GM12873 (cell line): Measurements from ENCODE around the gene MMP24OS.

ENCODE experiments used
- TF ChIP-seq, protein P1 (sequence below): IDR thresholded peaks from 2 replicates; pipeline ENCODE4 v1.5.1; 2012; ENCODE audit warnings: low read depth, mild to moderate bottlenecking, moderate library complexity, low read length, control low read depth; ENCODE audit not compliant: insufficient read depth; ENCODE audit errors: missing control alignments

Gene MMP24OS

DNA sequence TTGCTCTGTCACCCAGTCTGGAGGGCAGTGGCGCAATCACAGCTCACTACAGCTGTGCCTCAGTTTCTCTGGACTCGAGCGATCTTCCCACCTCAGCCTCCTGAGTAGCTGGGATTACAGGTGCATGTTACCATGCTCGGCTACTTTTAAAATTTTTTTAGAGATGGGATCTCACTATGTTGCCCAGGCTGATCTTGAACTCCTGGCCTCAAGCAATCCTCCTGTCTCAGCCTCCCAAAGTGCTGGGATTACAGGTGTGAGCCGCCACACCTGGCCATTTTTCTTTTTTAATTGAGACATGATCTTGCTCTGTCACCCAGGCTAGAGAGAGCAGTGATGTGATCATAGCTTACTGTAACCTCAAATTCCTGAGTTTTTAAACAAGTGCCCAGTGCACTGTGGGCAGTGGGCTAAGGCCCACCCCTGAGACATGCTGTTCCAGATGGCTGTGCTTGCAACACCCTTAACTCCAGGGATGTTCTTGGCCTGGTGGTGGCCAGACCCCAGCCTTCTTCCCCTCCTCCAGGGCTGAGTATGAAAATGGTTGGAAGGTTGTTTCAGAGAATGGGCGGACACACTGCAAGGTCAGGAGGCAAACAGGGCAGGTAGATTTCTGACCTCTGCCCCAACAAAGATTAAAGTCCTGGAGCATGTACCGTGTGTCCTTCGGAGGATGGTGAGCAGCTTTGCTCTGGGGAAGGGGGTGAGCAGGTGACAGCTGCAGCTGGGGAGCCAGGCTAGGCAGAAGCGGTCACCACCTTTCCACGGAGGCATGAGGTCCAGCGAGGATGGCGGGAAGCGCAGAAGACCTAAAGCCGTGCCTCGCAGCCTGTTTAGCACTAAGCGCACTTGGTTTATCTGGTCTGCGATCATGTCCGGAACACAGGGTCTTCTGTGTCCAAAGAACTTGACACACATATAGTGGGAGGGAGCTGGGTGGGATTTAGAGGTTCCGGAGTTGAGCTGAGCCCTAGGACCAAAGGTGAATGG lies 15.7 kb upstream of the MMP24OS start:
- TF ChIP-seq, protein P1, sequence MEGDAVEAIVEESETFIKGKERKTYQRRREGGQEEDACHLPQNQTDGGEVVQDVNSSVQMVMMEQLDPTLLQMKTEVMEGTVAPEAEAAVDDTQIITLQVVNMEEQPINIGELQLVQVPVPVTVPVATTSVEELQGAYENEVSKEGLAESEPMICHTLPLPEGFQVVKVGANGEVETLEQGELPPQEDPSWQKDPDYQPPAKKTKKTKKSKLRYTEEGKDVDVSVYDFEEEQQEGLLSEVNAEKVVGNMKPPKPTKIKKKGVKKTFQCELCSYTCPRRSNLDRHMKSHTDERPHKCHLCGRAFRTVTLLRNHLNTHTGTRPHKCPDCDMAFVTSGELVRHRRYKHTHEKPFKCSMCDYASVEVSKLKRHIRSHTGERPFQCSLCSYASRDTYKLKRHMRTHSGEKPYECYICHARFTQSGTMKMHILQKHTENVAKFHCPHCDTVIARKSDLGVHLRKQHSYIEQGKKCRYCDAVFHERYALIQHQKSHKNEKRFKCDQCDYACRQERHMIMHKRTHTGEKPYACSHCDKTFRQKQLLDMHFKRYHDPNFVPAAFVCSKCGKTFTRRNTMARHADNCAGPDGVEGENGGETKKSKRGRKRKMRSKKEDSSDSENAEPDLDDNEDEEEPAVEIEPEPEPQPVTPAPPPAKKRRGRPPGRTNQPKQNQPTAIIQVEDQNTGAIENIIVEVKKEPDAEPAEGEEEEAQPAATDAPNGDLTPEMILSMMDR: no peak

DNA sequence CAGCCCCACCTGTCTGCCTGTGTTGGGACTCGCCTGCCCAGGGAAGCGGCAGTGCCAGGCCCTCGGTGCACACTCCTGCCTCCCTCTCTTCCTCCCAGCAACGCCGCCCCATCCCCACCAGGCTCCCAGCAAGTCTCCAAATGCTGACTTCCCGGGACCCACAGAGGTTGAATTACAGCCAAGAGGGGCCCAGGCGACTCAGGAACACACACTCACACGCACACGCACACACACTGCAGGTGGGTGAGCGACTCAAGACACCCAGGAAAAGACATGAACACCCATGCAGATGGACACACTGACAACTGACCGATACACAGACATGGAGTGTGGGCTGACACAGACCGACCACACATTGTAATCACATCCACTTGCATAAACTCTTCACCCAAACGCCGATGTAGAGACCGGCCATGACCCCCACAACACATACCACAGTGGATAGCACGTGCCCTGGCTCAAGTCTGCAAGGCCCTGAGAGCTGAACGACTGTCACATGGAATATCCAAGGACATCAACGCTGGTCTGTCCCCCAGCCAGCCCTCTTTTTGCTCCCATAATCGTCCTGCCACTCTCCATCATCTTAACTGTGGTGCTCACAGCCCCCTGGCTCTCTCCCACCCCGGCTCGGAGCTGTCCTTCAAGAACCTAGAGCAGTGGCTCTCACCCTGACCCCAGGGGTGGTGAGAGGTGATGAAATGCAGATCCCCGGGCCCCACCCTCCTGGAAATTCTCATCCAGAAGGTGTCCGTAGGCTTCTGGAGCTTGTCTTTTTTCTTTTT lies 14.8 kb upstream of the MMP24OS start:
- TF ChIP-seq, protein P1: no peak

DNA sequence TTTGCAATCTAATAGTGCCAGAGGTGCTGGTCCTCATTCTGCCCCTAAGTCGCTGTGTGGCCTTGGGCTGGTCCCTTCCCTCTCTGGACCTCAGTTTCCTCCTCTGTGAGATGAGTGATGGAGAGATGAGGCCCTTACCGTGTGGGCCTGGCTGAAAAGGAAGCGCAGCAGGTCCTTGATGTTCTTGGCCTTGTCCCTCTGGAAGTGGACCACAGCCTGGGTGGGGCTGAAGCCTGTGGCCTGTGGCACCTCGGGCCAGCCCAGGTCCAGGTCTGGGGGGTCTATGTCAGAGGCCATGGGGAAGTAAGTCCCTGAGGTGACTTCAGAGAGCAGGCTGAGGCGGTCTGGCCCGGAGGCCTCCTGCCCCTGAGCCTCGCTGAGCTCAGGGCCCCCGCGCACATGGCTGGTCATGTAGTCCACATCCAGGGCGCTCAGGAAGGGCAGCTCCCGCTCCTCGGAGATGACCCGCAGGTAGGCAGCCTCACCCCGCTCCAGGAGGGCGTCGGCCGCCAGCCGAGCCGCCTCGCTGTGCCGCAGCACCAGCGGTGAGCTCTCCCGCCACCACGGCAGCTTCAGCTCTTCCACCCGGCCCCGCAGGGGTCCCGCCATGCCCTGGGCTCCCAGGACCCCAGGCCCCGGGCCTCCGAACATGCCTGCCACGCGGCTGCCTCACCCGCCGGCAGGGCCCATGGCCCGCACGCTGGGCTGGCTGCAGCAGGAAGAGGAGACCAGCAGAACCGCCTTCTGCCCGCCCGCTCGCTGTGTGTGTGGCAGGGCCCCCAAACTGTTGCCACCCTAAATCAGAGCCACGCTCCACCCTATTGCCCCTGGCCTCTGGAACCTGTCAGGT lies 14.0 kb upstream of the MMP24OS start, which contains the start of gene FAM83C:
FAM83C (minus strand) TSS at position 772 of the 850 bp plus-strand sequence; CDS start at position 651, 121 bp downstream.
- TF ChIP-seq, protein P1: no peak

DNA sequence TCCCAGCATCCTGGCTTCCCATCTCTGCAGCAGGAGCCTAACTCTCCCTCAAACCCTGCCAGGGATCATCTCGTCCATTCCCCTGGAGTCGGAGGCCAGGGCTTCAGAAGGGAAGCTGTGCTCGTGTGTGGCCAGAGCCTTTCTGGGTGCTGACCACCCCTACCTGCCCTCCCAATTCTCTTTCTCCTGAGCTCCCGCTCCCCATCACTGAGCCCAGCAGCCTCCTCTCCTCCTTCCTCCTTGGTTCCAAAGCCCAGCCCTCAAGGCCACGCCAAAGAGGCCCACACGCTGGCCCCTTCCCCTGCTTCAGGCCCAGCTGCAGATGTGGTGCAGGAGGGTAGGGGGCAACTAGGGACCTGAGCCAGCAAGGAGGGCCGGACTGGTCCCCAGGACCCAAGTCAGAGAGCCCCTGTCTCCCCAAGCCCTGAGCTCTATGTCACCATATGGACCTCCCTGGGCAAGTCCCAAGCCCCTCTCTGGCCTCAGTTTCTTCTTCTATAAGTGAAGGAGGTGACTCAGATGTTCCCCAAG lies 13.0 kb upstream of the MMP24OS start:
- TF ChIP-seq, protein P1: no peak

DNA sequence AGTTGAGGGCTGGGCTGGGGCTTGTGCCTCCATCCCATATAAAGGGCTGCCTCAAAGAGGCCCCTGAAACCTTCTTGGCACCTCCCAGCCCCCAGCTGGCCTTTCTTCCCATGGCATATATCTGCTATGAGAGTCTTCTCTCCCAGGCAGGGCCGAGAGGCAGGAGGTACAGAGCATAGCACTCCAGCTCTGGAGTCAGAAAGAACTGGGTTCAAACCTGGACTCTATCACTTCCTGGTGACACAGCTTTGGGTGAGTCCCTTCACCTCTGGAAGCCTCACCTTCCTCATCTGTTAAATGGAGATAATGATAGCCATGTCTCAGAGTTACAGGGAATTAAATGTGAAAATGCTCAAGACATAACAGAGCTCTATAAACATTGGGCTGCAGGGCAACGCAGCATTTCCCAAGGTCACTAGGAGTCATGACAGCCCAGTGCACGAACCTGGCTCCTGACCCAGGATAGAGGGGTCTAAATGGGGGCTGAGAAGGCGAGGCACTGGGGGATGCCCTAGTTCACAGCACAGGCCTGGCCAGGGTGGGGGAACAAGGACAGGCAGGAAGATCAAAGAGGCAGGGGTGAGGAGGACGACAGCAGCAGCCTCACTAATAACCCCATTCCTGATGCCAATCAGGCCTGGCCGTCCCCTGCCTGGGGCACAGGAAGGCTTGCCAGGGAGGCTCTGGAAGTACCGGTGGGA lies 12.4 kb upstream of the MMP24OS start:
- TF ChIP-seq, protein P1: no peak

DNA sequence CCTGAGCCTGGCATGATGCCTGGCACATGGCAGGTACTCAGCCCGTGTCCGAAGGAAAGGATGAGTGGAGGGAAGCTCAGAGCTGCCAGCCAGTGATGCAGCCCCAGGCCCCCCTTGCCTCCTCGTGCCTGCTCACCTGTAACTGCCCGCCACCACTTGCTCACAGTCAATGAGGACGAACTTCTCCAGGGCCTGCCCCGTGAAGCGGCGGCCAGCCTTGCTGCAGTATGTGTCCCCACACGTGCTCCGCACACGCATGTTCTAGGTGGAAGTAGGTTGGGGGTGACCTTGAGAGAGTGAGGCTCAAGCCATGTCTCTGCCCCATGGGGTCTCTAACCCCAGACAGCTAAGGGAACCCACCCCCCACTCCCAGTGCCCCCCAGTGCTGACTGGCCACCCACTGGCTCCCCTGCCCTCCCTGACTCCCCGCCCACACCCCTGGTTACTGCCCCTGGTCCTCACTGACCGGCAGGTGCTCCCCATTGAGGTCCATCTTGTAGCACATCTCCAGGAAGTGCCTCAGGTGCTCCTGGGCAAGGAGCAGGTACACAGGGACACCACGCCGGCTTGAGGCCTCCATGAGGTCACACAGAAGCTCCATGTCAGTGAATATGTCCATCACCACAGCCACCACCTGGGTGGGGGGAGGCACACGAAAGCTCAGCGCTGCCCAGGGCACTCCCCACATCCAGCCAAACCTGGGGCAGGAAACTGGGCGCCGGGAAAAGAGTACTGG lies 10.6 kb upstream of the MMP24OS start:
- TF ChIP-seq, protein P1: no peak
